H1 (cell line): ENCODE results near the gene UBE2E3. TPM values are rescaled to one million over a fixed set of nuclear protein-coding genes. Genes with fewer than 3 reads are reported as not detected.

ENCODE experiments used
- RFX5 ChIP-seq: IDR thresholded peaks from 2 replicates; pipeline ENCODE4 v1.6.1; 2011; ENCODE audit warnings: low read depth, low read length, improper control_type of control experiment, borderline replicate concordance
- YY1 ChIP-seq: IDR thresholded peaks from 2 replicates; pipeline ENCODE4 v1.6.1; 2011; ENCODE audit warnings: low read depth, mild to moderate bottlenecking, low read length
- polyA plus RNA-seq, 7 experiments: library from polyadenylated mRNA; depleted of rRNA in 3 of 7; stranded (reverse) in 5 of 7; unstranded in 2 of 7; fragments of >200 nt in 5 of 7; fragments of 200-250 nt in 2 of 7; gene quantifications; 1 replicate in 5 of 7; 2 replicates in 1 of 7; 4 replicates in 1 of 7; pipeline versions ENCODE4 v1.2.1 to v1.2.3, GENCODE V29; 2011 to 2013; ENCODE audit warnings: missing spikeins in 2 of 7, mixed read lengths in 2 of 7
- total RNA-seq: library from RNA; stranded (reverse); fragmentation: NEBNext Ultra II Directional; extraction: Animal tissue kit (Norgen Biotek cat#: 25700); gene quantifications from 2 replicates; pipeline ENCODE4 v1.2.1, GENCODE V29; 2021

UBE2E3 gene
- total and polyA plus RNA-seq, 2 of the 8 experiments (the other 6 are each of a cell fraction or from before 2014, with no cell fraction given): 106 to 132 TPM

DNA sequence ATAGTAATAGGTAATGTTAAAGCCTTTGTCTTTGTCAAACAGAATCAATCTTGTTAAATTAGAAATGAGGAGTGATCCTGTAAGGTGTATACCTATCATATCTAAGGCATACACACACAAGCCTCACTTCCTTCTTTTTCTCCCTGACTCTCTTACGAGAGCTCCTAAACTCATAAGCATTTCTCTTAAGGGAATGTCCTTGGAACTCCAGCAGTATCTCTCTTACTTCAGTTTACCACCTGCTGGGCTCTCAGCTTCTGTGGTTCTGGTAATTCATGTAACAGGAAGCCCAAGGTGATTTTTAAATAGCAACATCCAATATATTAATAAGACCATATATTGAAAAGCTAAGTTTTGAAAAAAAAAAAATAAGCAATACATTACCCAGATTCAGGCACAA, 85.9 kb downstream of the UBE2E3 start (continued):
- no peak for TF ChIP-seq RFX5
- TF ChIP-seq YY1: no peak
